IPS DF 19.7 (cell line): ENCODE measurements around the gene RPL10.
A peak's percentile ranks its signal among the peaks of the same experiment; 100 is the strongest.

Experiments
- DNase-seq: peaks from one replicate; pipeline ENCODE4 v3.0.0-alpha.2; 2013; ENCODE audit warnings: low read depth, low spot score

The RPL10 gene

GRCh38 chrX:154401045-154401799 is 3.0 kb downstream of the RPL10 start:
- DNase-seq, result no peak

DNA sequence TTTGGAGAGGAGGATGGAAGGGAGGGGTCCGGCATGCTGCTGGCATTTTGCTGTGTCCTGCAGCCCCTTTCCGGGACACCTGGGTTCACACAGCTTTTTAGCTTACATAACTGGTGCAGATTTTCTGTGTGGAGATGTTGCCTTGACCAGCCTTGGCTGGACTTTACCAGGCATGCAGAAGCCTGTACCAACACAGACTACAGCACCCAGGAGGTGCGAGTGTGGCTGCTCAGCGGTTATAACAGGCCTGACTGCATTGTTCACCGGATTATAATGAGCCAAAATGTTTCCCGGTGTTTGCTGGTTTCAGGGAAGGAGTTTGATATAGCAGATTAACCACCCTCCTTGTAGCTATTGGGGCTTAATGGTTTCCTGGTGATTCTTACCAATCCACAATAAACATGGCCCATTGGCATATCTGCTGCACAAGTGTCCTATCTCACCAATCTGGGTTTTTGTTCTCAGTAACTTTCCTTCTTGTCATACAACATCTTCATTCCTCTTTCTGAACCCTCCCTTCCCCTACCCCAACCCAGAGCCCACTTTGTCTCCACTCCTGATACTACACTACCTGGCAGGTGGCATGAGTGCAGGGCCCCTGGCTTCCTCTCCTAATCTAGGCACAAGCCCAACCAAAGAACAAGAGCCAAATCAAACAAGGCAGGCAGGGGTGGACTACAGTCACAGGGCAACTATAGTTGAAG is 3.9 kb downstream of the RPL10 start:
- DNase-seq, result no peak

DNA sequence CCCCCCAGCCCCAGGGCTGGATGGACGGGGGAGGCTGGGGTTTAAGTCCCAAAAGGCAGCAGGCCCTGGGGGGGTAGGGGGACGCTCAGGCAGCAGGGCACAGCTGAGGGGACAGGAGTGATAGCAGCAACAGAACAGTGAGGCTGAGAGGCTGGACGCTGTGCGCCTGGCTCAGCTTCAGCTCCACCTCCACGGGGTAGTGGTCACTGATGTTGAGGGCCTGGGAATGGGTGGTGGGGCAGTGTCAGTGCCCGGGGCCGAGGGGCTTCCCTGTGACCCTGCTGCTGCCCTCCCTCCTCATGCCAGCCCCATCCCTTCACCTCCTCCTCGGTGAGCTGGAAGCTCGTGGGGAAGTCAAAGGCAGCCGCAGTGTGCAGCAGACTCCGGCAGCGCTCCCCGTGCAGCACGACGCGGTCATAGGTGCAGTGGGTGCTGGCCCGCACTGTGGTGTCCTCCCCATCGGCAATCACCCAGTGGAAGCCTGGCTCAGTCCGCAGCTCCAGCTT is 4.5 kb downstream of the RPL10 start:
- DNase-seq, result no peak

- no peak for DNase-seq
These were observed 5.0 kb downstream of the RPL10 start for GRCh38 chrX:154403192-154403591.

DNA sequence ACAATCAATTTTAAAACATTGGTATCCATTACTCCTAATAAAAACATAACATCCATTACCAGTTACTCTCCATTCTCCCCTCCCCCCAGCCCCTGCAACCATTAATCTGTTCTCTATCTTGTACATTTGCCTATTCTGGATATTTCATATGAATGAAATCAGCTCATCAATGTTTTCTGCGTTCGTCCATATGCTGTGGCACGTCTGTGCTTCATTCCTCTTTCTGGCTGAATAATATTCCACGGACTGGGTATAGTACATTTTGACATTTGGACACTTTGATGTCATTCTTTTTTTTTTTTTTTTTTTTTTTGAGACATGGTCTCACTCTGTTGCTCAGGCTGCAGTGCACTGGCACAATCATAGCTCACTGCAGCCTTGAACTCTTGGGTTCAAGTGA is 5.7 kb downstream of the RPL10 start:
- DNase-seq, result no peak

GRCh38 chrX:154404625-154405192 is 6.5 kb downstream of the RPL10 start:
- no peak for DNase-seq

DNA sequence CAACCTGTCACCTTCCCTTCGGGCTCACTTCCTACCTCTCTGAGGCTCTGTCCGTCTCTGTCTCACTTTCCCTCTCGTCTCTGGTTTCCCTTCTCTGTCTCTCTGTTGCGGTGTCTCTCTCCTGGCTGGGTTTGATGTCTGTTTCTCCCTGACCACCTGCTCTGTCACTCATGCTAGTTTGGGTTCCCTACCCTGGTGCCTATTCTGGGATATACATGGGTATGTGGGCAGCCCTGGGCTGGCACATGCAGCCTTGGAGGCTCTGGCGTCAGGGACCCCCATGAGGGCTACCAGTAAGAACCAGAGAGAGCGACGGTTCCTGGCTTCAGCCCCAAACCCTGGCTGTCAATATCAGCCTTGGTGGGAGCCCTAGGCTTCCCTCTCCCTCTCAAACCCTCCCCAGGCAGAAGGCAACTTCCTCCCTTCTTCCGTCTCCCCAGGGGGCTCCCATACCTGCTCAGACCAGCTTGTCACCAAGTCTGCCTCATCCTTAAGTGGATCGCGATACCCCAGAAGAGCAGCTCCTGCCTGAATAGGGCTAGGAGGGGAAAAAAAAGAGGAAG is 10.6 kb downstream of the RPL10 start:
- no peak for DNase-seq

DNA sequence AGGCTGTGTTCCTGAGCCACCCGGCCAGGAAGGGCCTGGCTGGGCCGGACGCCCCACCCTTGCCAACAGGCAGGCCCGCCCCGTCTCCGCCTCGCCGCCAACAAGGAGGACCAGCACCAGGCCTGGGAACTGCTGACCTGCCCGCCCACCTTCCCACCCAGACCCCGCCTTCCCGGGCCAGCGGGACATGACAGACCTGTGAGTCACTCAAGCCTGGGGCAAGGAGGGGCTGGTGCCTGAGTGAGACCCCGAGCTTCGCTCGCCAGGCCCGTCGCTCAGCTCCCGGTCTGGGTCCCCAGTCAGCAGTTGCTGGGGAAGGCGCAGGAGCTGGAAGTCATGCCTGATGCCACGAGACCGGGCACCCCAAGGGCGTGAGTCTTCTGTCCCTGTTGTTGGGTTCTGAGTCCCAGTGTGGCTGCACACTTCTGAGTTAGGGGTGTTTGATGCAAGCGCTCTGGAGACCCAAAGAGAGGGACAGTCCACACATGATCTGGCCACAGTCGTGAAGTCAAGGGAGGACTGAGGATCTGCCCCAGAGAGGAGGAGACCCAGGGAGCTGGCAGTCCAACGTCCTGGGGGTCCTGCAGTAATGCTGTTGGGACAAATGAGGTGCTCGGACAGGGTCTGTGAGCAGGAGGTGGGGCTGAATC is 11.2 kb downstream of the RPL10 start, which contains the start of gene DNASE1L1:
TSS of gene DNASE1L1 (minus strand) at position 33 of the 650 bp plus-strand sequence. CDS start 3,686 bp downstream, outside the sequence.
- no peak for DNase-seq

GRCh38 chrX:154411981-154412340 is 13.8 kb downstream of the RPL10 start:
- DNase-seq, result no peak

GRCh38 chrX:154412468-154412867 is 14.3 kb downstream of the RPL10 start:
- DNase-seq, result no peak

DNA sequence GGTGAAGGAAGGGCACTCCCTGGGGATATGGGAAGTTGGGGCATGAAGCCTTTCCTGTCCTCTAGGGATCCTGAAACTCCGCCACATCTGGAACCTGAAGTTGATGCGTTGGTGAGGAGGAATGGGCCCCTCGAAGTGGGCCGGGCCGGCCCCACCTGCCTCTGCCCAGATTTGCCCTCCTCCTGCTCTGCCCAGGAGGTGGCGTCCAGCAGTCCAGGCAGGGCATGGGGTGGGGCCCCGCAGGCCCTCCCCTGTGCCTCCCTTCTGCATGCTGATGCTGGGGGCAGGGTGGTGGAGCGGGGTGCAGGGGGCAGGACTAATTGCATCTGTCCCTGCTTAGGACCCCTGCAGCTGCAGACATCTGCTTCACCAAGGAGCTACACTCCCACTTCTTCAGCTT is 15.0 kb downstream of the RPL10 start:
- DNase-seq, result no peak

DNA sequence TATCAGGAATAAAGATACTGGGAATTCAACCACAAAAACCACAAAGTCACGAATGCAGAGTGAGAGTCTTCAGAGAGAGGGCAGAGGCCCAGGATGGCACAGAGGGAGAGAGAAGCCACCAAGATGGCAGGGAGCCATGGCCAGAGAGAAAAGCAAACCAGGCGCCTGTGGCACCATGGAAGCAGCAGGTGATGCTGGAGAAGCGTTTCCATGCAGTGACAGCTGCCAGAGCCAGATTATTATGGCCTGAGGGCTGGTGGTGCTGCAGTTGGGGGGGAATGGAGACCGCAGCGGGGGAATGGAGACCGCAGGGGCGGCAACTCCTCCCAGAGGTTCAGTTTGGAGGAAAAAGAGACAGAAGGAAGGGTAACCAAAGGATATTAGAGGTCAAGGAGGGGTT is 19.0 kb downstream of the RPL10 start:
- DNase-seq, result no peak

DNA sequence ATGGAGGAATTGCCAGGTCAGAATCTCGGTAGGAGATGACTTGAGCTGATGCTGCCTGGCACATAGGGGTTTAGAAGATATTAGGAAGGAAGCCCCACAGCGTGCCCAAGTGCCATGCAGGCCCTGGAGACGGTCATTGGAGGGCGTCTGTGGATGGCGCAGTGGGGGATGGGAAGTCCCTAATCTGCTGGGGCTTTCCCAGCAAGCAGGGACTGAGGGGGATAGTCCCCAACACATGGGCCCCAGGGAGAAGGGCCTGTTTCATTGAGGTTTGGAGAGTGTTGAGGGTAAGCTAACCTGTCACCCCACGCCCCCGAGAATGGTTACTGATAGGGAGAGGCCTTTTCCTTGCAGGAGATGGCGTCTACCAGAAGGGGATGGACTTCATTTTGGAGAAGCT is 21.0 kb downstream of the RPL10 start:
- no peak for DNase-seq

- DNase-seq, result no peak
These were observed 21.7 kb downstream of the RPL10 start for GRCh38 chrX:154419688-154420401.

DNA sequence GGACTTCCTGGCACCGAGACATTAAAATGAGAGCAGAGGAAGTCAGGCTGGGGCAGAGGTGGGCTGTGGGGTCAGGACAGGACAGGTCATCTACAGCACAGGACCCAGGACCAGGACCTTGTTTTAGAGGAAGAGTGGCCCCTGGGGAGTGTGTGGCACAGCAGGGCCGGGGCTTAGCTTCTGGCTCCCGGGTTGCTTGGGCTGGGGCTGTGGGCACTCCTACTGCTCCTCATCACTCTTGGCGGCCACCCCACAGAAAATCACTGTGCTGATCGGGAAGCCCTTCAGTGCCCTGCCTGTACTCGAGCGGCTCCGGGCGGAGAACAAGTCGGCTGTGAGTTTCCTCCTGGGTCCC is 22.2 kb downstream of the RPL10 start:
- DNase-seq, result no peak

DNA sequence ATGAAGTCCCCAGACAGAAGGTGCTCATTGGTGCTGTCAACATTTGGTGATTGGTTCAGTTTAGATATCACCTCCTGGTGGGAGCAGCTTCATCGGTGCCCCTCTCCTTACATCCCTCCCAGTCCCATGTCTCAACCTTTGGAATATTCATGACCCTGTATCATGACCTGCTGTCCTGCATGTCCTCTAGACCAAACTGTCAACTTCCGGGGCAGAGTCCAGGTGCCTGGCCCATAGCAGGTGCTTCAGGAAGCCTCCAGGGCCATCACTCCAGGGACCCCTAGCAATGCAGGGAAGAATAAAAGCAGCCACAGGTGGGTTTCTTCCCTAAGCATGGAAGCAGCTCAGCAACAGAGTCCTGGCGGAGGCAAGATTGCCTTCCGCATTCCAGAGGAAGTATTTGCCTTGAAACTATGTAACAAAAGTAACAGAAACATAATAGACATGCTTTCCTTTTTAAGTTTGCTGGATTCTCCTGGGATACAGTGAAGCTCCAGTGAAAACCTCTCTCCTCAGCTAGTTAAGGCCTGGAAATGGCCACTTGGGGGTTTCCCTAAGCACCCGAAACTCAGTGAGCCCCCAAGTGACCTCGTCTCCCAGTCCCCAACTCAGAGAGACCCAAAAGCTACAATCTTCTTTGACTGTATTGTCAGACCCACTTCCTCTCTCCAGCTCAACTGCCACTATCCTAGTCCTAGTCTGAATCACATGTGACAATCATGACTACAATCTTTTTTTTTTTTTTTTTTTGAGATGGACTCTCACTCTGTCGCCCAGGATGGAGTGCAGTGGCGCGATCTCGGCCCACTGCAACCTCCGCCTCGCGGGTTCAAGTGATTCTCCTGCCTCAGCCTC is 29.0 kb downstream of the RPL10 start:
- no peak for DNase-seq

- DNase-seq, result peak; percentile 61
These were observed 30.3 kb downstream of the RPL10 start, which contains the start of gene ATP6AP1 for GRCh38 chrX:154428176-154429171. TSS of gene ATP6AP1 (plus strand) at chrX:154428677. CDS start at chrX:154428693, 16 bp downstream.

DNA sequence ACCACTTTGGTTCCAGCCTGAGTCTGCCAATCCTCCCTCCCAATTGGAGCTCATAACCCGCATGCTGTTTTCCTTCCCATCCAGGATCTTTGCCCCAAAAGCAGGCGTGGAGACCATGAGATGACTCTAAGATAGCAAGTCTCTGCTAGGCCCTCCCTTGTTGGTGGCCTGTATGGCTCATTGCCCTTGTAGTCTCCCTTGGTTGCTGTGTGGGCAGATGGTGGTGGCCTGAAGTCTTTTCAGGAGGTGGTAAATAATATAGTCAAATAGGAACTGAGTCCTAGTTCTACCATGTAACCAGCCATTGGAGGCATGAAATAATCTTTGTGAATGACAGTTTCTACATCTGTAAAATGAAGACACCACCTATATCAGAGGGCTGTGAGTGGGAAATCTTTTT is 31.5 kb downstream of the RPL10 start:
- DNase-seq, result no peak

DNA sequence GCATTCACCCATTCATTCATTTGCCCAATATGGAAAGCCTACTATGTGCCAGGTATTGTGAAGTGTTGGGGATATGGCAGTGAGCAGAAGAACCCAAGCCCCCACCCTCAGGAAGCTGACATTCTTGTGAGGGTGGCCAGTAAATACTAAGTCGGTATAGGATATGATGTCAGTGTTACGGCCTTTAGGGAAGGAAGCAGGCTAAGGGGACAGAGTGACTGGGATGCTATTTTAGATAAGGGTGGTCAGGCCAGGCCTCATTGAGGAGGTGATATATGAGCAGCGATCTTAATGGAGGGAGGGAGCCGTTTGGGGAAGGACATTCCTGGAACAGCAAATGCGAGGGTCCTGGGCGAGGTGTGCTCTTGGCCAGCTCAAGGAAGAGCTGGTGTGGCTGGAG is 32.3 kb downstream of the RPL10 start:
- DNase-seq, result no peak
